Memory B cell (primary cell): ENCODE measurements around the gene AK4.

Experiments used
- ATAC-seq: fragments of 150-1000 bp; cut with Tn5 transposase; 2 replicates; pipeline ENCODE4 v1.10.0; 2021; ENCODE audit warnings: low read depth, mild to moderate bottlenecking, moderate library complexity
- DNase-seq, 2 donors: peaks; one replicate each; pipeline ENCODE4 v3.0.0; 2022; ENCODE audit warnings: low spot score in 2 of 2
- H3K27ac Mint-ChIP-seq: one replicate; pipeline ENCODE4 v1.8.0; 2022; ENCODE audit warnings: mild to moderate bottlenecking, moderate library complexity, mixed read lengths
- H3K27me3 Mint-ChIP-seq: one replicate; pipeline ENCODE4 v1.8.0; 2022; ENCODE audit warnings: mixed read lengths
- H3K36me3 Mint-ChIP-seq: one replicate; pipeline ENCODE4 v1.8.0; 2022; ENCODE audit warnings: mild to moderate bottlenecking, mixed read lengths
- H3K4me1 Mint-ChIP-seq: one replicate; pipeline ENCODE4 v1.8.0; 2022; ENCODE audit warnings: mixed read lengths
- H3K4me3 Mint-ChIP-seq: one replicate; pipeline ENCODE4 v1.8.0; 2022; ENCODE audit warnings: mild to moderate bottlenecking, moderate library complexity, mixed read lengths
- H3K9me3 Mint-ChIP-seq: one replicate; pipeline ENCODE4 v1.8.0; 2022; ENCODE audit warnings: mixed read lengths

AK4 gene

DNA sequence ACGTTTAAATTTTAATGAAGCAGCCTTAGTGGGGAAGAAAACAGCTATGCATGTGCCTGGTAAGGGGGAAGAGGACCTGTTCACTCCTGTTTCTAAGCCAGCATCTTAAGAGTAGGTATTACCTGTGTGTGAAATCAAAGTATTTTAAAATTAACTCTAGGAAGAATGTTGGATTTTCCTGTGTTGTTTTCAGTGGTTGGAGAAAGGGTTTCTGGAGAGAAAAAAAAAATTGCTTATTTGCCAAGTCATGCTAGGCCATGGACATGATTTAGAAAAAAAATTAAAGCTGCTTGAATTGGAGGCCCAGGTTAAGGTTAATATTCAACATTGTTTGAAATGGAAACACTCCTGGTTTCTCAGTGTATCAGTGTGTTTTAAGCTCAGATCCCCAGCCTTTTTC, 118.5 kb downstream of the AK4 start:
- H3K9me3 Mint-ChIP-seq, result no peaks in the 10 kb centered on the region
- H3K36me3 Mint-ChIP-seq, result no peaks in the 10 kb centered on the region
- ATAC-seq (no peak), DNase-seq (no peak)
- H3K27me3 Mint-ChIP-seq, result peaks cover 11% of the 10 kb centered on the region
- H3K4me3 Mint-ChIP-seq, result peak overlapping the region; percentile 64
- H3K4me1 Mint-ChIP-seq, result peaks cover 7% of the 10 kb centered on the region
- H3K27ac Mint-ChIP-seq, result no peak overlapping the region

- peaks cover 11% of the 10 kb centered on the region for H3K27me3 Mint-ChIP-seq
- peaks cover 7% of the 10 kb centered on the region for H3K4me1 Mint-ChIP-seq
- no peaks in the 10 kb centered on the region for H3K9me3 Mint-ChIP-seq
- ATAC-seq (no peak), DNase-seq (no peak)
- no peak overlapping the region for H3K4me3 Mint-ChIP-seq
- no peaks in the 10 kb centered on the region for H3K36me3 Mint-ChIP-seq
- no peak overlapping the region for H3K27ac Mint-ChIP-seq
These were observed 119.3 kb downstream of the AK4 start for GRCh38 chr1:65267271-65267670.

- no peak for DNase-seq
- Mint-ChIP-seq H3K4me1 (peaks cover 7% of the 10 kb centered on the region), H3K36me3 (no peaks in the 10 kb centered on the region), H3K9me3 (no peaks in the 10 kb centered on the region), H3K27me3 (peaks cover 11% of the 10 kb centered on the region), H3K4me3 (no peak overlapping the region), H3K27ac (no peak overlapping the region)
- no peak for ATAC-seq
These were observed 119.7 kb downstream of the AK4 start for GRCh38 chr1:65267683-65268082.

DNA sequence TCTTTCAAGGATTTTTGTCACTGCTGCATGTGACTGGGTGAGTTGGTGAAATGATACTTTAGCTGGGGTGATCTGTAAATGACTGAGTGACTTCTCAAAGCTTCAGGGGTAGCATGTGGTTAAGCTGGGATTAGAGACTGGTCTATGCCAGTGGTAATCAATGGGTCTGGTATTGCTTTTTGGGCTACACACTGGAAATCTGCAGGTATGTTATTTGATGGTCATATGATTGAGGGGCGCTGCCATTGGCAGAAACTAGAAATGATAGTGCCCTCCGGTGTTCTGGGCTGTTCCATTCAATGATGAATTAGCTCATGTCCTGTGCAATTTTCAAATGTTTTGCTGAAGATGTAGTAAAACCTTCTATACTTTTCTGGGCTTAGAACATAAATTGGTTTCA, 121.6 kb downstream of the AK4 start:
- no peaks in the 10 kb centered on the region for H3K9me3 Mint-ChIP-seq
- DNase-seq (no peak), ATAC-seq (no peak)
- H3K4me1 Mint-ChIP-seq, result peaks cover 4% of the 10 kb centered on the region
- H3K4me3 Mint-ChIP-seq, result no peak overlapping the region
- H3K27ac Mint-ChIP-seq, result no peak overlapping the region
- no peaks in the 10 kb centered on the region for H3K36me3 Mint-ChIP-seq
- peaks cover 9% of the 10 kb centered on the region for H3K27me3 Mint-ChIP-seq

DNA sequence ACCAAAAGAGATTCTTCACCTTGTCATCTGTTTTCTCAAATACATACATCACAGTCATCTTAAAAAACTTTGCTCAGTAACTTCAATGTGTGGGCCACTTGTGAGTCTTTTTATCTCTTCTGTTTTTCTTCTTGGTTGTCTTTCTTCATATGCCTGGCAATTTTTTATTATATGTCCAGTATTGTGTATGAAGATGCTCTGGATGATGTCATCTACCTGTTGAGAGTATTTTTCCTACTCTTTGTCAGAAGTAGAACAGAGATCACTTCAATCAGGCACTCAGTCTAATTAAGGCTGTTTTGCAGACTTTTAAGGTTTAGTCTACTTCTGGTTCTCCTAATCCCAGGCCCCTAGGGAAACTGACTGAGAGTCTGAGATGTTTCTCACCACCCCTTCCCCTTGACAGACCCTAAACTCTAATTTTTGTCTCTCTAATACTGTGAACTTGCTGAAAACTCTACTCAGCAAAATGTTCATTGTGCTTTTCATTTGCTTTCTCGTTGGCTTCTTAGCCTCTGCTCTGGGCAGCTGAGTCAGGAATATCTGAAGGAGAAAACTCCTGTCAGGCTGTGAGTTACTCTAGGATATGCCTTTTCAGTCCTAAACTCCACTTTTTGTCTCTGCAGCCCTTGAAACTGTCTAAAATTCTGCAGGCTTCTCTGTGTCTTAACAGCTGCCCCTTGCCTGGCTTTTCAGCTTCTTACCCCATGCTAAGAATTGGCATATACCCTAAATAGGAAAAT, 128.4 kb downstream of the AK4 start:
- H3K27ac Mint-ChIP-seq, result no peak overlapping the region
- no peaks in the 10 kb centered on the region for H3K4me1 Mint-ChIP-seq
- no peaks in the 10 kb centered on the region for H3K36me3 Mint-ChIP-seq
- no peaks in the 10 kb centered on the region for H3K9me3 Mint-ChIP-seq
- ATAC-seq (no peak), DNase-seq (no peak)
- peaks cover 7% of the 10 kb centered on the region for H3K27me3 Mint-ChIP-seq
- H3K4me3 Mint-ChIP-seq, result no peak overlapping the region

- DNase-seq, result no peak
- ATAC-seq, result no peak
- no peak overlapping the region for H3K4me3 Mint-ChIP-seq
- H3K36me3 Mint-ChIP-seq, result no peaks in the 10 kb centered on the region
- H3K27ac Mint-ChIP-seq, result no peak overlapping the region
- no peaks in the 10 kb centered on the region for H3K9me3 Mint-ChIP-seq
- H3K4me1 Mint-ChIP-seq, result no peaks in the 10 kb centered on the region
- H3K27me3 Mint-ChIP-seq, result peaks cover 7% of the 10 kb centered on the region
These were observed 129.8 kb downstream of the AK4 start for GRCh38 chr1:65277605-65278347.

DNA sequence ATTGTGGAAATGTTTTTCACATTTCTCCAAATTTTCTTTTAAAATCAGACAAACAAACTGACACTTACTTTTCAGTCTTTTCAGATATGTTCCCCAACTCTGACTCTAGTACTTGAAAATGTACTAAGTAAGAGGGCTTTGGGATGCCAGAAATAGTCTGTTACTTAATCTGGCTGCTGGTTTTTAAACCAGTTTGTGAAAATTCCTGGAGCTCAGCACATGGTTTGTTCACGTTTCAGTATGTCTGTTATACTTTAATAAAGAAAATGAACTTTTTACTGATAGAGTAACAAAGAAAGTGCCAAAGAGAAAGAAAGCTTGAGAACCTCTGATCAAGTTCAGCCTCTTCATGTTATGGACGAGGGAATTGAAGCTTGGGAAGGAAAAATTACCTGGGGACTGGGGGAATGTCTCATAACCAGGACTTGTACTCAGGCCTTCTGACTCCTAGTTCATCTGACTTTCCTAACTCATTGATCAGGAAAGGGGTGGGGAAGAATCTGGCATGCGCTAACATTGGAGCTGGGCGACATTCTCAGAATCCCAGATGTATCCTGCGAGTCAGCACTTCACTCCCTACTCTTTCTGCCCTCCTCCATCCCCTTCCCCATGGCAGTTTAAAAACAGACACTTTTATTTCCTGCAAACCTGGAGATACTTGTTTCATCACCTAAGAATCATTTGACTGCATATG, 130.5 kb downstream of the AK4 start:
- peaks cover 7% of the 10 kb centered on the region for H3K27me3 Mint-ChIP-seq
- no peaks in the 10 kb centered on the region for H3K4me1 Mint-ChIP-seq
- no peaks in the 10 kb centered on the region for H3K9me3 Mint-ChIP-seq
- H3K4me3 Mint-ChIP-seq, result no peak overlapping the region
- ATAC-seq (no peak), DNase-seq (no peak)
- H3K36me3 Mint-ChIP-seq, result no peaks in the 10 kb centered on the region
- H3K27ac Mint-ChIP-seq, result no peak overlapping the region

DNA sequence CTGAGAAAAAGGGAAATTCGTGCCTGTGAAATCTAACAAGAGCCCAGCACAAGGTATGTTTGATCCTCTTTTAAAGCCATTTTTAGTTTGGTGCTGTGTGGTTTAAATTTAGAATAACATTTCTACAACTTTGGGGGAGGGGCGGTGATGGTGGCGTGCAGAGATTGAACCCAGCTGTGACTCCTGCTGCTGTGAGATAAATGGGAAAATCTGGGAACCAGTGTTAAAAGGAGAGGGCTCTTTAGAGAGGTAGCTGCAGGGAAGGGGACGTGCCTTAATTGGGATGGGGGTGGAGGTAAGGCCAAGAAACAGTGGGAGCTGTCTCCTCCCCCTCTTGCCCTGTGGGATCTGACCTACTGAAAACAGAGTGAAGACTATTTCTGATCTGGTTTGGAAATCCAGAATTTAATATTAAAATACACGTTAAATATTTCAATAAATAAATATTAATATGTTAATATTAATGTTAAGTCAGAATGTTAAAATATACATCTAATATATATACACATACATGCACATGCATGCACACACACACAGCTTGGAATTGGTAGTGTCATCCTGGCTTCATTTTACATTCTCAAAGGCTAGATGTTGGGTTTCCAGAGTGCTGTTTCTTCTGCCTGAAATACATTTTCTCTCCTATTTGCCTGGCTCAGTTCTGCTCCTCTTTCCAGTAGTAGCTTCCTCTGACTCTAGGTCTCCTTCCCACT, 131.2 kb downstream of the AK4 start:
- no peaks in the 10 kb centered on the region for H3K36me3 Mint-ChIP-seq
- H3K4me1 Mint-ChIP-seq, result no peaks in the 10 kb centered on the region

More for the DNA sequence above, 131.2 kb downstream of the AK4 start:
- Mint-ChIP-seq H3K27me3 (peaks cover 12% of the 10 kb centered on the region), H3K27ac (no peak overlapping the region), H3K9me3 (no peaks in the 10 kb centered on the region), H3K4me3 (no peak overlapping the region)
- no peak for ATAC-seq
- no peak for DNase-seq
